ENCODE data around the gene UQCC2.

DNA sequence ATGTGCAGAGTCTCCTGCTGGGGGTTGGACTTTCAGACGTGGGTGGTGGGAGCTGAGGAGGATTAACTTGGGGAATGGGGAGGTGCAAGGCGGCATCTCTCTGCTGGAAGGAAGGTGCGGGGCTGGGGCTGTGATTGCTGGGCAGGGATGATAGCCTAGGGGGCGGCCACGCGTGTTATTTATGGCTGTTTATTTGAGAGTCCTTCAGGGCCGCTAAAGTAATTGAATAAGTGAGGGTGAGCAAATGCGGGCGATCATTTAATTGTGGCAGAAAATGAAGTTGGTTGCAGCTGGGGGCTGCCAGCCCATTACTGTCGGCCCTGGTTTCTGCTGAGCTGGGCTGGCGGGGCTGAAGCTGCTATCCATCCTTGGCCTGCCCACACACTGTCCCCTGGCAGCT, 42.7 kb upstream of the UQCC2 start:
- no peak for TF ChIP-seq POLR2A (IDR thresholded peaks at IDR 0.05; ENCODE audit: low read depth, low read length)
- TF ChIP-seq TAF1 (IDR thresholded peaks at IDR 0.05; ENCODE audit: borderline replicate concordance, low read depth, low read length) = no peak
